IPS-18c (cell line): ENCODE data around the gene TICAM2.
"Not testable (repeated sequence)": the region's sequence is repeated elsewhere in the genome, so short reads cannot be mapped to it uniquely, and the experiment has no call there.

Experiments
- H3K4me3 ChIP-seq: 2 replicates; pipeline ENCODE4 v1.7.0; 2013; ENCODE audit warnings: low read depth, mild to moderate bottlenecking, low read length, moderate library complexity; ENCODE audit not compliant: insufficient read depth
- H3K9me3 ChIP-seq: one replicate; pipeline ENCODE4 v1.6.1; 2013; ENCODE audit warnings: mild to moderate bottlenecking, low read length, moderate library complexity; ENCODE audit not compliant: control insufficient read depth, insufficient read depth

The TICAM2 gene, protein sequence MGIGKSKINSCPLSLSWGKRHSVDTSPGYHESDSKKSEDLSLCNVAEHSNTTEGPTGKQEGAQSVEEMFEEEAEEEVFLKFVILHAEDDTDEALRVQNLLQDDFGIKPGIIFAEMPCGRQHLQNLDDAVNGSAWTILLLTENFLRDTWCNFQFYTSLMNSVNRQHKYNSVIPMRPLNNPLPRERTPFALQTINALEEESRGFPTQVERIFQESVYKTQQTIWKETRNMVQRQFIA

DNA sequence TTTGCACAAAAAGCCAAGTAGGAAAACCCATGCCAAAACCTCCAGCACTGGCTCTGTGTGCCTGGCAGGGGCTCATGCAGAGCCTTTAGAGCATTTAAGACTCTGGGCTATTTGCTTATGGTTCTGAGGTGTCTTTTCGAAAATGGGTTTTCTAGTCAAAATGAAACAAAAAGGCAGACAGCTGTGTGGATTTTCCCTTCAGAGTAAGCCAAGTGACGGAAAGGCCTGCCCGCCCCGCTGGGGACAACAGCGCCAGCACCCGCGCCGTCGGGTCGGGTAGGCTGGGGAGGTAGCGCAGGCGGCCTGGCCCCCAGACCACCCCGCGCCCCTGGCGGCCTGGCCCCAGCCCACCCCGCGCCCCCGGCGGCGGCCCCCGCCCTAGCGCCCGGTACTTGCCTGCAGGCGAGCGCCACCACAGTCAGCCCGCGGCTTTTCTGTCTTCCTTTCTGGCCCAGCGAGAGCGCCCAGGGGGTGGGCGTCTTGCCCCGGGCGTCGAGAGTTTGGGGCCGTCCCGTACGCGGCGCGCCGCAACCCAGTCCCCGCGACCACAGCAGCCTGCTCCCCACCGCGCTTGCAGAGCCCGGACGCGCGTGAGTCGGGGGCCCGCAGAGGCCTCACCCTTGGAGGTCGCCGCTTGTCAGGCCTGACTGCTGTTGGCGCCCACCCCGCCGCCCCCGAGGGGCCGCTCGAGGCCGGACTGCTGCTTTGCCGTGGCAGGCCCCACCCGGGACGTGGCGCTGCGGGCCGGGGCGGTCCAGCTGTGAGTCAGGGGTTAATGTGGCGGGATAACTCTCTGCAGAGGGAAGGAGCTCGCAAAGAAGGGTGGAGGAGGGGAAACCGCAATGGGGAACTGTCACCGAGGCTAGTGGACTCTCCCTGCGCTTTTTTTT is at the start of gene TICAM2:
TICAM2 (minus strand) TSS at position 779 of the 890 bp plus-strand sequence. CDS start 21,223 bp downstream, outside the sequence.
- Histone ChIP-seq H3K4me3 (peak within 1 kb of the TSS; percentile 62), H3K9me3 (no peaks in the 10 kb centered on the region)

DNA sequence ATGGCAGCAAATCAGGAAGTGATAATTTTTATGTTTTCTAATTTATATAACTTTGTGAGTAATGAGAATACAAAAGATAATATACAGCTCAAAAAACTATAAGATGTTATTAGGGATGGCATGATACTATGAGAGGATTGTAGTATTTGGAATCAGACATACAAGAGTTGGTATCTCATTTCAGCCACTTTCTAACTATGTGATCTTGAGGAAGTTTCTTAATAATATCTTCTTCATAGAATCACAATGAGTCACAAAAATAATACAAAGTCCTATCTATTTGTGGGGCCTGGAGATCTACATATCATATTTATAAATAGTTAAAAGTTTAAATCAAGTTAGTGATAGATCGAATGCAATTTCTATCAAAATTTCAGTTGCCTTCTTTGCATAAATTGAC is 47.3 kb upstream of the TICAM2 start:
- Histone ChIP-seq H3K4me3 (no peak overlapping the region), H3K9me3 (no peaks in the 10 kb centered on the region)

DNA sequence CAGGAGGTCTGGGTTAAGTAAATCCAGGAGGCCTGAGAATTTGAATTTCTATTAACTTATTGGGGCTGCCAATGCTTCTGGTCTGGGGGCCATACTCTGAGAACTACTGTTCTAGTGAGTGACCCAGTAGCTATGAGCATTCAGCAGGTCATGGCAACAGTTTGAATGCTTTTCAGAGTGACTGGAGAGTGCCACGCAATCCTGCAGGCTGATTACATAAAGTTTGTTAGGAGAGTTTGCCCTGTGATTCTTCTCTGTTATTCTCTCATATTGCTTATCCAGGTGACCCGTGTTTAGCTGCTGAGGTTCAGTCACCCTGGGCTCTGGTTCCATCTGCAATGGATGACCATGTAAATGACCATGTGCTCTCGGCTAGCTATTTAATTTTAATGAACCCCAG is 45.8 kb upstream of the TICAM2 start:
- Histone ChIP-seq H3K4me3 (no peak overlapping the region), H3K9me3 (no peaks in the 10 kb centered on the region)

DNA sequence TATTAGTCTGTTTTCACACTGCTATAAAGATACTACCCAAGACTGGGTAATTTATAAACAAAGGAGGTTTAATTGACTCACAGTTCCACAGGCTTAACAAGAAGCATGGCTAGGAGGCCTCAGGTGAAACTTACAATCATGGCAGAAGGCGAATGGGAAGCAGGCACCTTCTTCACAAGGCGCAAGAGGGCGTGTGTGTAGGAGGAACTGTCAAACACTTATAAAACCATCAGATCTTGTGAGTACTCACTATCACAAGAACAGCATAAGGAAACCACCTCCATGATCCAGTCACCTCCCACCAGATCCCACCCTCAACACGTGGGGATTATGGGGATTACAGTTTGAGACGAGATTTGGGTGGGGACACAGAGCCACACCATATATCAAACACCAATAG is 43.1 kb upstream of the TICAM2 start:
- H3K9me3 ChIP-seq, H3K4me3 ChIP-seq: not testable (repeated sequence)

DNA sequence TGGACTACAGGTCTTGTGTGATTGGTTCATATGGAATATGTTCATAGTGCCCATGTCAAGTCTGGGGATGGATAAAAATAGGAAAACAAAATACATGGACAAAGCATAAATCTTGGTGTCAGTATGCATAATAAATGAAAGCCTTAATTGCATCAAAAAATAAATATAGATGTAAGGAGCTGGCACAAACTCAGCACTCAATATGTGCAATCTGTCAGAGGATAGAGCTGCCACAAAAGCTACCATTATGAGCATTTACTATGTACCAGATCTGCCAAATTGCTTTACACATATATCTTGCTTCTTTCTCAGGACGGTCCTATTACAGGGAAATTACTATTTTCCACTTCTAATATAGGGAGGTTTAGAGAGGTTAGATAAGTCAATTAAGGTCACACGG is 41.8 kb upstream of the TICAM2 start:
- Histone ChIP-seq H3K9me3 (no peaks in the 10 kb centered on the region), H3K4me3 (no peak overlapping the region)

DNA sequence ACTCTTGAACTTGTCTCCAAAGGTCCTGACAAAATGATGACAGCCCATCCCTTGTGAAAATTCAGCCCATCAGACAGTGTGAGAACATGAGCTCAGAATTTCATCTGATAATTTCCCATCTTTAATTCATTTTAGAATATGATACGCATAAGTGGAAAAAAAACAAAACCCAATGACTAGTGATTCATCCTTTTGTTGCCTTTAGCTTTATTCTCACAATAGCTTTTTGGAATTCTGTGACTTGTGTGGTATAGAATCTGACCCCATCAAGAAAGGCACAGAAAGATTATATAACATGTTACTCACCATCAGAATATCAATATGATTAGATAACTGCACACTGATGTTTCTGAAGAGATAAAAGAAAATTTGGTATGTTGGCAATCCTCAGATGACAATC is 39.7 kb upstream of the TICAM2 start:
- no peaks in the 10 kb centered on the region for H3K9me3 ChIP-seq
- no peak overlapping the region for H3K4me3 ChIP-seq

DNA sequence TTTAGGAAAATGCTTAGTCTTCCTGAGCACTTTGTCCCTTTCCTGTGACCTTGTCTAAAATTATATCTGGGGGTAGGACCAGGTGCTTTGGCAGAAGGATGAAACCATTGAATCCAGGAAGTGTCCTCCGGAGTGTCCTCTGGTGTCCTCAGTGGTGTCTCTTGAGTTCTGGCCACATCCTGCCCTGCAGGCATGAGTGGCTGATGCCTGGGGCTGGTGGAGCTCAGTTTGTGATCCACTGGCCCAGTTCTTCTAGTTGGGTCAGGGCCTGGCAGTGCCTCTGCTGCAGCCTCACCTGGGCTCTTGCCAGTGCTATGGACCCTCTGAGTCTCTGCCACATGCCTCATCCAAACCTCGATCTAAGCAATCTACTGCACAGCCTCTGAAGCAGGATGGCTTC is 38.0 kb upstream of the TICAM2 start:
- Histone ChIP-seq H3K9me3 (no peaks in the 10 kb centered on the region), H3K4me3 (no peak overlapping the region)

DNA sequence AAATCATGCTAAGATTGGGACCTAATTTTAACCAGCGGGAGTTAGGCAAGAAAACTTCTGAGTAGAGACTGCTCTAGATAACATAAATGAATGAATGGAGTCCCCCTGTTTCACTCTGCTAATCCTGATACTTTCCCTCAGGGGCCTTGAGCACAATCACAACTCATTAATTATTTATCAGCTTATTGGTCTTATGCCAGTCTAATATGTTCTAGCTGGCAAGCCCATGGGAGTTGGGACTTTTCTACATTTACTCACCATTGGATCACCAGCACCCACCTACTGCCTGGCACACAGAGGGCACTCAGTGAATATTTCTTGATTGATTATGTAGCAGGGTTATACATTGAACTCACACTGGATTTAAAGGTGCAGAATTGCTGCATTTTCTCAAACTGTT is 37.1 kb upstream of the TICAM2 start:
- no peak overlapping the region for H3K4me3 ChIP-seq
- no peaks in the 10 kb centered on the region for H3K9me3 ChIP-seq

DNA sequence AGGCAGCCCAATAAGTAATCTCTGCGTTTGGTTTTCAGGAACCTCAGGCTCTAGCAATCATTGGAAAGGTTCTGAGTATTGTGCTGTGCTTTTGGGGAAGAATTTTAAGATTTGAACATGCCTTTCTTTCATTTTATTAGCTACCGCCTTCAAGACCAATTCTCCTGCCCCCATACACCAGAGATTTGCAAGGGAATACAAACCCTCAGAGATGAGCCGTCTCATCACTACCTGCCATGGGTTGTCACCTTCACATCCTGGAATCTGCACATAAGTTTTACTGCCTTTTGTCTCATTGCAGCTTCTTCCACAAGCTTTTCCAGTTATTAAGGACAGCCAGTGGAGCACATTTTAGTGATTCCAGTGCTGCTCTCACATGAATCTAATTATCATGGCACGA is 35.2 kb upstream of the TICAM2 start:
- Histone ChIP-seq H3K9me3 (no peaks in the 10 kb centered on the region), H3K4me3 (no peak overlapping the region)

DNA sequence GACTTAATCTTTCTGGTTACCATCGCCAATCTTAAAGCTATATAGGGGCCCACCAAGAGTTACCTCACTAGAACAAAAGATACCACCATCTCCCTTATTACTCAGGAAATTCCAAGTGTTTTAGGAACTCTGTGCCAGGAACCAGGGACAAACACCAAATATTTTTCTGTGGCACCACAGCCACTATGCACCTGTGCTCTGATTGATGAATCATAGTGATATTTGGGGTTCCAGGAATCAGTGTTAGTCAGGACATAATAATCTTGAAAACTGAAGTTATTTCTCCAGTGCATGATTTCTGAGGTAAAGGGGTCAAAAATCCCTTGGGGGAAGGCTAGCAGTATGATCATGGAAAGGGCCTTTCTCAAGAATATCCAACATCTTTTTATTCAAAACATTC is 33.7 kb upstream of the TICAM2 start:
- Histone ChIP-seq H3K9me3 (no peaks in the 10 kb centered on the region), H3K4me3 (no peak overlapping the region)

DNA sequence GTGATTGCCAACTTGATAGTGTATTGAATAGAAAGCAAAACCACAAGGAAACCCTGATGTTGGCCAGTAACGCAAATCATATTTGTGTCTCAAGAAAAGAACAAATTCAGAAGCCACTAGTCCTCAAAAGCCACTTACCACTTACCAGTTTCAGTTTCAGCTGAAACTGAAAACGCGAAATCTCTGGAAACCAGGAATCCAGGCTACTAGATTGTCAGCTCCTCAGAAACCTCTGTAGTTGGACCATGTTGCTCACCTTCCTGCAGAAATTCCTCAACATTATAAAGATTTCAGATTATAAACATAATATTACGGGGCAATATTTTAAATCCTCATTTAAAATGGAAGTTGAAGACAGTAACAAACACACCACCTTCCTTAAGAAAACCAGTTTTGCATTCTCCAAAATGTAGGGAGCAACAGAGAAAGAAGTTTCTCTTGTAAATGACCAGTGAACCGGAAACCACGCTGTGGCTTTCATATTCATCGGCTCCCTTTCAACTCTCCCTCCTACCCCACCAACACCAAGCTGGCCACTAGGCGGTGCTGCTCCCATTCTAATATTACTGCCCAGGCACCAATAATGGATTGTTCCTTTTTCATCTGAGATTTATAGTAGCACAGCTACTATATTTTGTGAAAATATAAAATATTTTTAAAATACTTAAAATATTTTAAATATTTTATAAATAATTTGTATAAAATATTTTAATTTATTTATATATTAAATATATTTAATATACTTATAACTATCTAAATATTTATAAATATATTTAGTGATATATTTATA is 32.3 kb upstream of the TICAM2 start:
- Histone ChIP-seq H3K9me3 (no peaks in the 10 kb centered on the region), H3K4me3 (no peak overlapping the region; the same call in 1 of the 2 replicates)

DNA sequence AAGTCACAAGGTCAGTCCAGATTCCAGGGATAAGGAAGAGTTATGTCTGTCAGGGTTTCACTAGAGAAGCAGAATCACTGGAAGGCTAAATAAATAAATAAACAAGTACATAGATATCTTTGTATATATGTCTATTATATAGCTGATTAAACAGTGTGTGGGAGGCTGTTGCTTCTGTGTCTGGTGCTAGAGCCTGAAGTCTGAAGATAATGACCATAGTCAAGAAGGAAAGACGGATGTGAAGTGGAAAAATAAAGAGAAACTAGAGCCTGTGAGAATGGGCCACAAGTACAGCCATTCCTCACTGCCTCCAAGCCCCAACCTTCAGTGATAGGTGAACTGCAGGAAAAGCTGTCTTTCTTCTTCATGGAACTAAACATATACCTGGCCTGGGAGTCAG is 27.6 kb upstream of the TICAM2 start:
- no peaks in the 10 kb centered on the region for H3K9me3 ChIP-seq
- no peak overlapping the region for H3K4me3 ChIP-seq

DNA sequence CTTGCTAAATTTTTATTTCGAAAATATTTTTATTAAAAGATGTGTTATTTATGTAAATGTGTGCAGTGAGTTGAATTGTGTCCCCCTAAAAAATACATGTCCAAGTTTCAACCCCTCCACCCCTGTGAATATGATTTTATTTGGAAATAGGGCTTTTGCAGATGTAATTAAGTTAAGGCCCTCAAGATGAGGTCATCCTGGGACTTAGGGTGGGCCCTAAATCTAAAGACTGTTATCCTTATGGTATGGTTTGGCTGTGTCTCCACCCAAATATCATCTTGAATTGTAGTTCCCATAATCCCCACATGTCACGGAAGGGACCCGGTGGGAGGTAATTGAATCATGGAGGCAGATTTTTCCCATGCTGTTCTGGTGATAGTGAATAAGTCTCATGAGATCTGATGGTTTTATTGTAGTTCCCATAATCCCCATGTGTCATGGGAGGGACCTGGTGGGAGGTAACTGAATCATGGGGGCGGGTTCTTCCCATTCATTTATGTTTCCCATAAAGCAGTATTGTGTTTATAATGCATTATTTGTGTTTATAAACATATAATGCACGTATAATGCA is 25.1 kb upstream of the TICAM2 start:
- H3K9me3 ChIP-seq: no peaks in the 10 kb centered on the region
- no peak overlapping the region for H3K4me3 ChIP-seq

DNA sequence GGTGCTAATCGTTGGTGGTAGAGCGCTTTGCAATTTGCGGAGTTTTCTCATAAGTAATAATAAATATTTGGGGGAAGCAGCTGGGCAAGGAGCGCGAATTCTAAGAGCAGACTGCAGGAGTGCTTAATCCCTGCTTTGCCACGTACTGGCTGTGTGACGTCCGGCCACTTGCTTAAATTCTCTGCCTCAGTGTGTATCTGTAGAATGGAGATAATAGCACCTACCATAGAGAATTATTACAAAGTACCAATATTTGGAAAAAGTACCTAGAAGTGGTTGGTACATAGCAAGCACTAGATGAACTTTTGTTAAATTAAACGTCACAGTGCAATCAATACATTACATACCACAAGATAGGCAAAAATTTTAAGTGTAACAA is 24.2 kb upstream of the TICAM2 start:
- Histone ChIP-seq H3K4me3 (peak overlapping the region; percentile 93), H3K9me3 (no peaks in the 10 kb centered on the region)

DNA sequence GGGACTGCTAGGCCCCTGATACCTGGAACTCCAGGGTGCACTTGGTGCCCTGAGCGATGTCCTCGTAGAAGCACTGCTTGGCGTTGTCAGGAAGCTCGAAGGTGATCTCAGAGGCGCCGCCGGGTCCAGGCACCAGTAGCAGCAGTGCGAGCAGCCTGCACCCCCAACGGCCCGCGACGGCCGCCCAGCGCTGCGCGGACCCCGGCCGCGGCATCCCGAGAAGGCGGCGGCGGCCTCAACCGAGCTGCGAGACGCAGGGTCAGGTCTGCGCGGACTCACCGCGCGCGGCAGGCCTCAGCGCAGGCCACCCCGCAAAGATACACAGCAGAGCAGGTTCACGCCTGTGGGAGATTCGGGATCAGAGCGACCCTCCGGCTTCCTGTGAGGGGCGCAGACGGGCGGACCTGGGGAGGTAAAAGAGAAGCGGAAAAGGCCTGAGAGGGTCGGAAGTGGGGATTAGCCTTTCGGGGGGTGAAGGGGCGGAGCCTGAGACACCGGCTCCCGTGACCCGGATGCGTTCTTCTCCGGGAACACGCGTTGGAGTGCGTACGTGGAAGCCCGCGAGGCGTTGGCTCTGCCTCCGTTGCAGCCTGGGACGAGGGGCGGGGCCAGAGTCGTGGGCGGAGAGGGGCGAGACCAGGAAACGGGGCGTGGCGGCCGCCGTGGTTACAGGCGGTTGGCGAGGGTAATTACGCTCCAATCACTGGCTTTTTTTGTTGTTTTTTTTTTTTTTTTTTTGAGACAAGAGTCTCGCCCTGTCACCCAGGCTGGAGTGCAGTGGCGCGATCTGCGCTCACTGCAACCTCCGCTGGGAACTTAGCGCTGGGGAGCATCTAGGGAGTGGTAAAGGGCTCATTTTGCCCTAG is 23.5 kb upstream of the TICAM2 start, which contains the start of gene TMED7:
TMED7 (minus strand) TSS at position 458 of the 866 bp plus-strand sequence; CDS start at position 214, 244 bp downstream.
- H3K9me3 ChIP-seq: no peaks in the 10 kb centered on the region

DNA sequence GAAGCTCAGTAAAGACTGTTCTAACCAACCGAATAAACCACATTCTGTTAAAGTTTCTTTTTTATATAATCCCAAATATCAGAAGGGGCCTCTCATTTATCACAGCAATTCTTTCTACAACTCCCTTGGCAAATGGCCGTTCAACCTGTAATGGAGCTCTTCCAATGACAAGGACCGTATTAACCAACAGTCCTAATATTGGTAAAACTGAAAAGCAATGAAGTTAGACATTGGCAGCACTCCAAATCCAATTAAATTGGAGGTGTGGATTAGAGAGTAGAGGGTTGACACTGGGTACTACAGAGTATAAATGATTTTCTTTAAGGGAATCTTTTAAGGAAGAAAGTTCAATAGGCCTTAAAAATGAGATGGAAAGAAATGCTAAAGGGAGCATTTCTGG is 22.7 kb upstream of the TICAM2 start:
- peak overlapping the region; percentile 93 for H3K4me3 ChIP-seq

More for the DNA sequence above, 23.5 kb upstream of the TICAM2 start, which contains the start of gene TMED7:
- H3K4me3 ChIP-seq: peak within 1 kb of the TSS; percentile 93

More for the DNA sequence above, 22.7 kb upstream of the TICAM2 start:
- H3K9me3 ChIP-seq: no peaks in the 10 kb centered on the region
